HFFc6 (cell line): Measurements from ENCODE around the gene ZSCAN20. TPM values are rescaled to one million over a fixed set of nuclear protein-coding genes. Genes with fewer than 3 reads are reported as not detected.

Experiments
- DNase-seq: peaks from one replicate; pipeline ENCODE4 v3.0.0-alpha.2; 2018
- H3K27ac Mint-ChIP-seq: 2 replicates; pipeline ENCODE4 v1.8.0; 2020; ENCODE audit warnings: mild to moderate bottlenecking, mixed read lengths
- H3K27me3 Mint-ChIP-seq: 2 replicates; pipeline ENCODE4 v1.8.0; 2021; ENCODE audit warnings: mild to moderate bottlenecking, moderate library complexity, mixed read lengths; ENCODE audit not compliant: insufficient read depth
- H3K36me3 Mint-ChIP-seq: 2 replicates; pipeline ENCODE4 v1.8.0; 2021; ENCODE audit warnings: low read depth, mixed read lengths
- H3K4me1 Mint-ChIP-seq: 2 replicates; pipeline ENCODE4 v1.8.0; 2020; ENCODE audit warnings: low read depth, mixed read lengths
- H3K4me3 Mint-ChIP-seq: 2 replicates; pipeline ENCODE4 v1.8.0; 2020; ENCODE audit warnings: mild to moderate bottlenecking, moderate library complexity, mixed read lengths
- H3K9me3 Mint-ChIP-seq: 2 replicates; pipeline ENCODE4 v1.8.0; 2020; ENCODE audit warnings: mild to moderate bottlenecking, mixed read lengths
- CTCF ChIP-seq: fragments of 200-600 bp; sonication (generic); IDR thresholded peaks from 2 replicates; pipeline ENCODE4 v1.5.0; 2021; ENCODE audit warnings: antibody characterized with exemption, mild to moderate bottlenecking
- total RNA-seq, 6 experiments: library from RNA; stranded (reverse); fragmentation: NEBNext Ultra II Directional; extraction: Animal tissue kit (Norgen Biotek cat#: 25700); gene quantifications; 2 replicates in 1 of 6; 3 replicates in 5 of 6; pipeline ENCODE4 v1.2.3, GENCODE V29; 2021

The ZSCAN20 gene
- total RNA-seq, 6 experiments from 2014 or later, result 5.0 to 6.2 (median 5.6) TPM

GRCh38 chr1:33466159-33466558 lies 6.3 kb upstream of the ZSCAN20 start:
- TF ChIP-seq CTCF, result no peak
- no peak for DNase-seq
- Mint-ChIP-seq H3K27me3 (peaks cover 7% of the 10 kb centered on the region), H3K4me3 (no peak overlapping the region), H3K9me3 (no peaks in the 10 kb centered on the region), H3K36me3 (no peaks in the 10 kb centered on the region), H3K27ac (no peak overlapping the region), H3K4me1 (peaks cover 42% of the 10 kb centered on the region)

GRCh38 chr1:33468011-33468410 lies 4.4 kb upstream of the ZSCAN20 start:
- no peak overlapping the region for H3K4me3 Mint-ChIP-seq
- no peaks in the 10 kb centered on the region for H3K36me3 Mint-ChIP-seq
- TF ChIP-seq CTCF, result no peak

GRCh38 chr1:33468531-33468930 lies 3.9 kb upstream of the ZSCAN20 start:
- H3K27me3 Mint-ChIP-seq, result peaks cover 3% of the 10 kb centered on the region; the same call in 1 of the 2 replicates
- peaks cover 57% of the 10 kb centered on the region for H3K4me1 Mint-ChIP-seq
- DNase-seq, result no peak
- H3K27ac Mint-ChIP-seq, result no peak overlapping the region
- no peak overlapping the region for H3K4me3 Mint-ChIP-seq
- no peaks in the 10 kb centered on the region for H3K9me3 Mint-ChIP-seq
- no peaks in the 10 kb centered on the region for H3K36me3 Mint-ChIP-seq
- TF ChIP-seq CTCF, result no peak

More at GRCh38 chr1:33468011-33468410, 4.4 kb upstream of the ZSCAN20 start:
- H3K27me3 Mint-ChIP-seq, result peaks cover 5% of the 10 kb centered on the region
- DNase-seq, result no peak
- no peaks in the 10 kb centered on the region for H3K9me3 Mint-ChIP-seq
- H3K27ac Mint-ChIP-seq, result no peak overlapping the region
- peaks cover 52% of the 10 kb centered on the region for H3K4me1 Mint-ChIP-seq

DNA sequence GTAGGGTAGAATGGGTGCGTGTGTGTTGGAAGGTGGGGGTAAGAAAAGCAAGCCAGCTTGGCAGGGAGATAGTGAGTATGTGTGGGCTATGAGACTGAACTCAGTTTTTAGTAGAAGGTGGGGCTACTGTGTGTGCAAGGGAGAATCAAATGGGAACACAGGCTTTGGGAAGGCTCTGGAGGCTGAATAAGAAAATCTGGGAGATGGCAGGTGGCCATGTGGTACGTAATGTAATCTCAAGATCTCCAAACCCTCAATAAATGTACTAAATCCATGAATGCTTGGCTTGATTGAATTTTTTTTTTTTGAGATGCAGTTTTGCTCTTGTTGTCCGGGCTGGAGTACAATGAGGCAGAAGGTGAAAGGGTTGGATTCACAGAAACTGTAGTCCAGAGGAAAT lies 3.5 kb upstream of the ZSCAN20 start:
- H3K36me3 Mint-ChIP-seq, result no peaks in the 10 kb centered on the region
- no peak for TF ChIP-seq CTCF
- DNase-seq, result no peak
- no peak overlapping the region for H3K4me3 Mint-ChIP-seq
- peaks cover 3% of the 10 kb centered on the region; the same call in 1 of the 2 replicates for H3K27me3 Mint-ChIP-seq
- H3K4me1 Mint-ChIP-seq, result peaks cover 61% of the 10 kb centered on the region
- H3K27ac Mint-ChIP-seq, result no peak overlapping the region
- no peaks in the 10 kb centered on the region for H3K9me3 Mint-ChIP-seq

GRCh38 chr1:33469691-33470090 lies 2.8 kb upstream of the ZSCAN20 start:
- no peak for TF ChIP-seq CTCF
- H3K4me1 Mint-ChIP-seq, result peaks cover 68% of the 10 kb centered on the region
- no peak overlapping the region for H3K27ac Mint-ChIP-seq
- H3K4me3 Mint-ChIP-seq, result no peak overlapping the region
- H3K9me3 Mint-ChIP-seq, result no peaks in the 10 kb centered on the region
- peaks cover 3% of the 10 kb centered on the region; the same call in 1 of the 2 replicates for H3K27me3 Mint-ChIP-seq
- no peak for DNase-seq
- H3K36me3 Mint-ChIP-seq, result no peaks in the 10 kb centered on the region
